ENCODE data around the gene PHLDB2. TPM values are rescaled to one million over a fixed set of nuclear protein-coding genes. Genes with fewer than 3 reads are reported as not detected.

PHLDB2 gene
- total RNA-seq, 2 donors from 2014 or later: 15.3 to 32.3 TPM

- Histone ChIP-seq H3K4me3 (no peak overlapping the region), H3K27me3 (replicated peaks; ENCODE audit: insufficient read depth) (no peaks in the 10 kb centered on the region), H3K4me1 (replicated peaks) (peaks cover 2% of the 10 kb centered on the region), H3K36me3 (no peaks in the 10 kb centered on the region), H3K27ac (no peak overlapping the region), H3K9me3 (no peaks in the 10 kb centered on the region)
- intact Hi-C loops (cut with DNase I): no loop called here
- TF ChIP-seq POLR2A (IDR thresholded peaks at IDR 0.05): no peak
- TF ChIP-seq CTCF (IDR thresholded peaks at IDR 0.05): no peak
- no peak for TF ChIP-seq POLR2AphosphoS5 (IDR thresholded peaks at IDR 0.05)
- no peak for DNase-seq (ENCODE audit: low spot score)
Measured at GRCh38 chr3:111936191-111936841, 77.3 kb downstream of the PHLDB2 start.

- DNase-seq (ENCODE audit: low spot score): no peak
- Histone ChIP-seq H3K4me1 (replicated peaks) (peaks cover 2% of the 10 kb centered on the region), H3K36me3 (no peaks in the 10 kb centered on the region), H3K27ac (no peak overlapping the region), H3K9me3 (no peaks in the 10 kb centered on the region), H3K4me3 (no peak overlapping the region), H3K27me3 (replicated peaks; ENCODE audit: insufficient read depth) (no peaks in the 10 kb centered on the region)
- TF ChIP-seq CTCF (IDR thresholded peaks at IDR 0.05): no peak
- no peak for TF ChIP-seq POLR2A (IDR thresholded peaks at IDR 0.05)
- TF ChIP-seq POLR2AphosphoS5 (IDR thresholded peaks at IDR 0.05): no peak
- 63% methylated on average over 1 of the region's 1 CpG for WGBS
- intact Hi-C loops (cut with DNase I): no loop called here
Measured at GRCh38 chr3:111936967-111937366, 77.9 kb downstream of the PHLDB2 start.

GRCh38 chr3:111937871-111938270 lies 78.8 kb downstream of the PHLDB2 start:
- H3K36me3 ChIP-seq: no peaks in the 10 kb centered on the region
- peaks cover 2% of the 10 kb centered on the region for H3K4me1 ChIP-seq (replicated peaks)
- no peak for DNase-seq (ENCODE audit: low spot score)
- intact Hi-C loops (cut with DNase I): no loop called here
- TF ChIP-seq POLR2A (IDR thresholded peaks at IDR 0.05) (no peak), CTCF (IDR thresholded peaks at IDR 0.05) (no peak), POLR2AphosphoS5 (IDR thresholded peaks at IDR 0.05) (no peak)
- H3K9me3 ChIP-seq: no peaks in the 10 kb centered on the region
- no peak overlapping the region for H3K4me3 ChIP-seq
- no peak overlapping the region for H3K27ac ChIP-seq
- H3K27me3 ChIP-seq (replicated peaks; ENCODE audit: insufficient read depth): no peaks in the 10 kb centered on the region

GRCh38 chr3:111939873-111940272 lies 80.8 kb downstream of the PHLDB2 start:
- intact Hi-C loops (cut with DNase I): no loop called here
- no peak overlapping the region for H3K4me3 ChIP-seq
- no peak overlapping the region for H3K27ac ChIP-seq
- TF ChIP-seq POLR2AphosphoS5 (IDR thresholded peaks at IDR 0.05): no peak
- no peak for TF ChIP-seq POLR2A (IDR thresholded peaks at IDR 0.05)
- TF ChIP-seq CTCF (IDR thresholded peaks at IDR 0.05): no peak
- no peak for DNase-seq (ENCODE audit: low spot score)
- H3K27me3 ChIP-seq (replicated peaks; ENCODE audit: insufficient read depth): no peaks in the 10 kb centered on the region
- no peaks in the 10 kb centered on the region for H3K36me3 ChIP-seq
- no peaks in the 10 kb centered on the region for H3K9me3 ChIP-seq
- WGBS: 59% methylated on average over 2 of the region's 2 CpGs
- peaks cover 2% of the 10 kb centered on the region for H3K4me1 ChIP-seq (replicated peaks)

- H3K36me3 ChIP-seq: no peaks in the 10 kb centered on the region
- intact Hi-C loops (cut with DNase I): no loop called here
- TF ChIP-seq POLR2AphosphoS5 (IDR thresholded peaks at IDR 0.05) (no peak), CTCF (IDR thresholded peaks at IDR 0.05) (no peak), POLR2A (IDR thresholded peaks at IDR 0.05) (no peak)
- WGBS: 95% methylated on average over 2 of the region's 2 CpGs
- H3K27me3 ChIP-seq (replicated peaks; ENCODE audit: insufficient read depth): no peaks in the 10 kb centered on the region
- no peaks in the 10 kb centered on the region for H3K9me3 ChIP-seq
- no peaks in the 10 kb centered on the region for H3K4me1 ChIP-seq (replicated peaks)
- H3K4me3 ChIP-seq: no peak overlapping the region
- H3K27ac ChIP-seq: no peak overlapping the region
- DNase-seq (ENCODE audit: low spot score): no peak
Measured at GRCh38 chr3:111943533-111943932, 84.5 kb downstream of the PHLDB2 start.
